D721Med (cell line): ENCODE measurements around the gene PRKD2.

Source experiments
- DNase-seq: peaks from one replicate; pipeline ENCODE4 v3.0.0; 2011; ENCODE audit warnings: low spot score; ENCODE audit not compliant: insufficient read length
- FAIRE-seq: peaks from 2 replicates; lab custom pipeline; 2011; peaks lifted over from hg19 to GRCh38; lab: Jason Lieb, UNC
- CTCF ChIP-seq: IDR thresholded peaks from 2 replicates; pipeline ENCODE4 v1.5.1; 2012; ENCODE audit warnings: mild to moderate bottlenecking, control low read depth; ENCODE audit not compliant: insufficient read depth; ENCODE audit errors: missing control alignments

The PRKD2 gene

GRCh38 chr19:46691948-46692347, 25.0 kb downstream of the PRKD2 start:
- TF ChIP-seq CTCF = no peak
- DNase-seq = no peak
- no peak for FAIRE-seq

- no peak for TF ChIP-seq CTCF
- FAIRE-seq = no peak
These were observed 25.8 kb downstream of the PRKD2 start for GRCh38 chr19:46691104-46691503.

GRCh38 chr19:46689358-46689757, 27.6 kb downstream of the PRKD2 start:
- TF ChIP-seq CTCF = no peak
- FAIRE-seq (no peak), DNase-seq (no peak)

More at GRCh38 chr19:46691104-46691503, 25.8 kb downstream of the PRKD2 start:
- DNase-seq = no peak

- no peak for FAIRE-seq
- no peak for DNase-seq
- no peak for TF ChIP-seq CTCF
These were observed 29.3 kb downstream of the PRKD2 start for GRCh38 chr19:46687438-46688145.

GRCh38 chr19:46685189-46685588, 31.7 kb downstream of the PRKD2 start:
- TF ChIP-seq CTCF = no peak
- no peak for DNase-seq
- no peak for FAIRE-seq

GRCh38 chr19:46678110-46678732, 38.7 kb downstream of the PRKD2 start:
- FAIRE-seq (no peak), DNase-seq (no peak)
- no peak for TF ChIP-seq CTCF
